ENCODE results near the gene TRIO. TPM values are rescaled to one million over a fixed set of nuclear protein-coding genes. Genes with fewer than 3 reads are reported as not detected.
"Not testable (repeated sequence)": the region's sequence is repeated elsewhere in the genome, so short reads cannot be mapped to it uniquely, and the experiment has no call there.

The TRIO gene
- total RNA-seq, 1 experiment from 2014 or later, result 88.8 TPM

DNA sequence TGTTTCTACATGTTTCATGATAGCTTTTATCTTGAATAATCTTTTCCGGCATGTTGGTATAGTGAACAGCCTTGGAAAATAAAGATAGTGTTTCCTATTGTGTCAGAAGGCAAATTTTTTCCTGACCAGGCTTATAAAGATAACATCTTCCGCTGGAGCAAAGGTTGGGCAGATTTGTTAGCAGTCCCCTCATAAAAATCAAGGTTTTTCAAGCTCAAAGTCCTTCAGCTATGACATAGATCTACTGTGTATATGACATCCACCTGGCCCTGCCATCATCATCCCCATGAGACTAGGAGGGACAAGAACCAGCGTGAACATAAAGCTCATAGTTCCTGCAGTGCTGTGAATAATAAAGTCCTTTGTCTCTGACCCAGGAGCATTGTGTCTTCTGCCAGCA, 408.1 kb downstream of the TRIO start (continued):
- TF ChIP-seq, protein P1, sequence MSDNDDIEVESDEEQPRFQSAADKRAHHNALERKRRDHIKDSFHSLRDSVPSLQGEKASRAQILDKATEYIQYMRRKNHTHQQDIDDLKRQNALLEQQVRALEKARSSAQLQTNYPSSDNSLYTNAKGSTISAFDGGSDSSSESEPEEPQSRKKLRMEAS (CRISPR knock-in tag; IDR thresholded peaks at IDR 0.05), result no peak

DNA sequence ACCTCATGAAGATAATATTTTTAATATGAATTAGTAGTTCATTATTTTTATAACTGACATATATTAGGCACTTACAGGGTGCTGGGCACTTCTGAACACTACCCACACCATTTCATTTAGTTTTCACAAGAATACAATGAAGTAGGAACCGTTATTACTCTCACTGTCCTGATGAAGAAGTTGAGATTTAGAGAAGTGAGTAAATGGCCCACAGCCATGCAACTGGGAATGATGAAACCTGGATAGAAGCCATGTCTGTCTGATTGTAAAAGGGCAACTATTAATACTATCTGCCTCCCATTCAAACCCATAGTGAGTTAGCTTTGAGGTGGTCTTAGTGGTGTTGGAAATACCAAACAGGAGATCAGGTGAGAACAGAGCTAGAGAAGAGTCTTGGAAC, 408.9 kb downstream of the TRIO start:
- ATAC-seq, result no peak
- H3K4me3 Mint-ChIP-seq, result no peak overlapping the region
- no peaks in the 10 kb centered on the region for H3K4me1 Mint-ChIP-seq
- H3K36me3 Mint-ChIP-seq, result no peaks in the 10 kb centered on the region
- DNase-seq (ENCODE audit: low spot score), result no peak
- no peaks in the 10 kb centered on the region for H3K27me3 Mint-ChIP-seq (ENCODE audit: low read depth)
- ChIA-PET POLR2A (no interaction called here), CTCF (interaction anchor here (0.6 kb wide), 1 partner anchor 393 kb away, joined by 3 read pairs; no protein-coding TSS in a partner anchor)
- H3K9me3 Mint-ChIP-seq, result 0 out of 2 replicates have a peak, but pooled peaks cover 7% of the 10 kb centered on the region
- TF ChIP-seq NFYB (CRISPR knock-in tag; conservative IDR thresholded peaks at IDR 0.05; ENCODE audit: low read depth) (no peak), MXD4 (CRISPR knock-in tag; IDR thresholded peaks at IDR 0.05; ENCODE audit: borderline replicate concordance) (no peak), EMX1 (CRISPR knock-in tag; IDR thresholded peaks at IDR 0.05) (no peak), GTF2I (CRISPR knock-in tag; conservative IDR thresholded peaks at IDR 0.05) (no peak), ZNF138 (CRISPR knock-in tag; conservative IDR thresholded peaks at IDR 0.05) (no peak), IRF1 (CRISPR knock-in tag; IDR thresholded peaks at IDR 0.05) (no peak), CDX4 (CRISPR knock-in tag; IDR thresholded peaks at IDR 0.05; ENCODE audit: borderline replicate concordance) (no peak), SMAD3 (CRISPR knock-in tag; IDR thresholded peaks at IDR 0.05; ENCODE audit: borderline replicate concordance) (no peak), ZNF317 (CRISPR knock-in tag; IDR thresholded peaks at IDR 0.05; ENCODE audit: borderline replicate concordance, low read depth) (no peak), CREB1 (CRISPR knock-in tag; IDR thresholded peaks at IDR 0.05) (no peak), ZBTB21 (CRISPR knock-in tag; IDR thresholded peaks at IDR 0.05; ENCODE audit: borderline replicate concordance) (no peak)
- TF ChIP-seq, protein P2, sequence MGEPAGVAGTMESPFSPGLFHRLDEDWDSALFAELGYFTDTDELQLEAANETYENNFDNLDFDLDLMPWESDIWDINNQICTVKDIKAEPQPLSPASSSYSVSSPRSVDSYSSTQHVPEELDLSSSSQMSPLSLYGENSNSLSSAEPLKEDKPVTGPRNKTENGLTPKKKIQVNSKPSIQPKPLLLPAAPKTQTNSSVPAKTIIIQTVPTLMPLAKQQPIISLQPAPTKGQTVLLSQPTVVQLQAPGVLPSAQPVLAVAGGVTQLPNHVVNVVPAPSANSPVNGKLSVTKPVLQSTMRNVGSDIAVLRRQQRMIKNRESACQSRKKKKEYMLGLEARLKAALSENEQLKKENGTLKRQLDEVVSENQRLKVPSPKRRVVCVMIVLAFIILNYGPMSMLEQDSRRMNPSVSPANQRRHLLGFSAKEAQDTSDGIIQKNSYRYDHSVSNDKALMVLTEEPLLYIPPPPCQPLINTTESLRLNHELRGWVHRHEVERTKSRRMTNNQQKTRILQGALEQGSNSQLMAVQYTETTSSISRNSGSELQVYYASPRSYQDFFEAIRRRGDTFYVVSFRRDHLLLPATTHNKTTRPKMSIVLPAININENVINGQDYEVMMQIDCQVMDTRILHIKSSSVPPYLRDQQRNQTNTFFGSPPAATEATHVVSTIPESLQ (CRISPR knock-in tag; IDR thresholded peaks at IDR 0.05), result no peak
- TF ChIP-seq, protein P3, sequence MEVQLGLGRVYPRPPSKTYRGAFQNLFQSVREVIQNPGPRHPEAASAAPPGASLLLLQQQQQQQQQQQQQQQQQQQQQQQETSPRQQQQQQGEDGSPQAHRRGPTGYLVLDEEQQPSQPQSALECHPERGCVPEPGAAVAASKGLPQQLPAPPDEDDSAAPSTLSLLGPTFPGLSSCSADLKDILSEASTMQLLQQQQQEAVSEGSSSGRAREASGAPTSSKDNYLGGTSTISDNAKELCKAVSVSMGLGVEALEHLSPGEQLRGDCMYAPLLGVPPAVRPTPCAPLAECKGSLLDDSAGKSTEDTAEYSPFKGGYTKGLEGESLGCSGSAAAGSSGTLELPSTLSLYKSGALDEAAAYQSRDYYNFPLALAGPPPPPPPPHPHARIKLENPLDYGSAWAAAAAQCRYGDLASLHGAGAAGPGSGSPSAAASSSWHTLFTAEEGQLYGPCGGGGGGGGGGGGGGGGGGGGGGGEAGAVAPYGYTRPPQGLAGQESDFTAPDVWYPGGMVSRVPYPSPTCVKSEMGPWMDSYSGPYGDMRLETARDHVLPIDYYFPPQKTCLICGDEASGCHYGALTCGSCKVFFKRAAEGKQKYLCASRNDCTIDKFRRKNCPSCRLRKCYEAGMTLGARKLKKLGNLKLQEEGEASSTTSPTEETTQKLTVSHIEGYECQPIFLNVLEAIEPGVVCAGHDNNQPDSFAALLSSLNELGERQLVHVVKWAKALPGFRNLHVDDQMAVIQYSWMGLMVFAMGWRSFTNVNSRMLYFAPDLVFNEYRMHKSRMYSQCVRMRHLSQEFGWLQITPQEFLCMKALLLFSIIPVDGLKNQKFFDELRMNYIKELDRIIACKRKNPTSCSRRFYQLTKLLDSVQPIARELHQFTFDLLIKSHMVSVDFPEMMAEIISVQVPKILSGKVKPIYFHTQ (CRISPR knock-in tag; IDR thresholded peaks at IDR 0.05), result no peak
- TF ChIP-seq, protein P4, sequence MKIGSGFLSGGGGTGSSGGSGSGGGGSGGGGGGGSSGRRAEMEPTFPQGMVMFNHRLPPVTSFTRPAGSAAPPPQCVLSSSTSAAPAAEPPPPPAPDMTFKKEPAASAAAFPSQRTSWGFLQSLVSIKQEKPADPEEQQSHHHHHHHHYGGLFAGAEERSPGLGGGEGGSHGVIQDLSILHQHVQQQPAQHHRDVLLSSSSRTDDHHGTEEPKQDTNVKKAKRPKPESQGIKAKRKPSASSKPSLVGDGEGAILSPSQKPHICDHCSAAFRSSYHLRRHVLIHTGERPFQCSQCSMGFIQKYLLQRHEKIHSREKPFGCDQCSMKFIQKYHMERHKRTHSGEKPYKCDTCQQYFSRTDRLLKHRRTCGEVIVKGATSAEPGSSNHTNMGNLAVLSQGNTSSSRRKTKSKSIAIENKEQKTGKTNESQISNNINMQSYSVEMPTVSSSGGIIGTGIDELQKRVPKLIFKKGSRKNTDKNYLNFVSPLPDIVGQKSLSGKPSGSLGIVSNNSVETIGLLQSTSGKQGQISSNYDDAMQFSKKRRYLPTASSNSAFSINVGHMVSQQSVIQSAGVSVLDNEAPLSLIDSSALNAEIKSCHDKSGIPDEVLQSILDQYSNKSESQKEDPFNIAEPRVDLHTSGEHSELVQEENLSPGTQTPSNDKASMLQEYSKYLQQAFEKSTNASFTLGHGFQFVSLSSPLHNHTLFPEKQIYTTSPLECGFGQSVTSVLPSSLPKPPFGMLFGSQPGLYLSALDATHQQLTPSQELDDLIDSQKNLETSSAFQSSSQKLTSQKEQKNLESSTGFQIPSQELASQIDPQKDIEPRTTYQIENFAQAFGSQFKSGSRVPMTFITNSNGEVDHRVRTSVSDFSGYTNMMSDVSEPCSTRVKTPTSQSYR (CRISPR knock-in tag; IDR thresholded peaks at IDR 0.05), result no peak
- TF ChIP-seq, protein P5, sequence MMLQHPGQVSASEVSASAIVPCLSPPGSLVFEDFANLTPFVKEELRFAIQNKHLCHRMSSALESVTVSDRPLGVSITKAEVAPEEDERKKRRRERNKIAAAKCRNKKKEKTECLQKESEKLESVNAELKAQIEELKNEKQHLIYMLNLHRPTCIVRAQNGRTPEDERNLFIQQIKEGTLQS (CRISPR knock-in tag; conservative IDR thresholded peaks at IDR 0.05), result no peak
- TF ChIP-seq, protein P6, sequence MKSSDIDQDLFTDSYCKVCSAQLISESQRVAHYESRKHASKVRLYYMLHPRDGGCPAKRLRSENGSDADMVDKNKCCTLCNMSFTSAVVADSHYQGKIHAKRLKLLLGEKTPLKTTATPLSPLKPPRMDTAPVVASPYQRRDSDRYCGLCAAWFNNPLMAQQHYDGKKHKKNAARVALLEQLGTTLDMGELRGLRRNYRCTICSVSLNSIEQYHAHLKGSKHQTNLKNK (CRISPR knock-in tag; IDR thresholded peaks at IDR 0.05), result no peak
- no peak overlapping the region for H3K27ac Mint-ChIP-seq

GRCh38 chr5:14554288-14554687, 411.1 kb downstream of the TRIO start:
- DNase-seq (ENCODE audit: low spot score); H3K9me3 Mint-ChIP-seq; H3K4me1 Mint-ChIP-seq; ATAC-seq; CTCF ChIA-PET; H3K4me3 Mint-ChIP-seq; H3K27me3 Mint-ChIP-seq (ENCODE audit: low read depth); H3K36me3 Mint-ChIP-seq; H3K27ac Mint-ChIP-seq; POLR2A ChIA-PET: not testable (repeated sequence)
